ENCODE results near the gene ARHGAP10. TPM values are rescaled to one million over a fixed set of nuclear protein-coding genes. Genes with fewer than 3 reads are reported as not detected.
"Not testable (repeated sequence)": the region's sequence is repeated elsewhere in the genome, so short reads cannot be mapped to it uniquely, and the experiment has no call there.

The ARHGAP10 gene
- total RNA-seq, 1 donor from 2014 or later, result 37.0 TPM

DNA sequence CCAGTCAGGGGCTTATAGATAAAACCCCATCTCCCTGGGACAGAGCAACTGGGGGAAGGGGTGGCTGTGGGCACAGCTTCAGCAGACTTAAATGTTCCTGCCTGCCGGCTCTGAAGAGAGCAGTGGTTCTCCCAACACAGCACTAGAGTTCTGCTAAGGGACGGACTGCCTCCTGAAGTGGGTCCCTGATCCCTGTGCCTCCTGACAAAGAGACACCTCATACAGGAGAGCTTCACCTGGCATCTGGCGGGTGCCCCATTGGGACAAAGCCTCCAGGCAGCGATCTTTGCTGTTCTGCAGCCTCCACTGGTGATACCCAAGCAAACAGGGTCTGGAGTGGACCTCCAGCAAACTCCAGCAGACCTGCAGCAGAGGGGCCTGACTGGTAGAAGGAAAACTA is 351.2 kb downstream of the ARHGAP10 start:
- not testable (repeated sequence) for DNase-seq (ENCODE audit: low read depth)

DNA sequence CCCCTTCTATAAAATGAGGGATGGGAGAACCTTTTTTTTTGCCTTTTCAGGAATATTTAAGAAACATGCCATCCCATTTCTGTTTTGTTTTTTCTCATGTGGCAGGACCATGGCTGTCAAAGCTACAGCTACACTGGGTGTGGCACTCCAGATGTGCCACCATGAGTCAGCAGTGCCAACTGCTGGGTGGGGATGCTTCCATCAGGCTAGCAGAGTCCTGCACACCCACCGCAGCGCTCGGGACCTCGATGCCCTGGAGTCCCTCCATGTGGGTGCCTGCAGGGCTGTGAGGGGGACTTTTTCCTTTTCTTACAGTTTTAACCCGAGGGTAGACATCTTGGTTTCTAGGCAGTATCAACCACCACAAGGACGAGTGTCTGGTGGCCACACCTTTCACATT is 357.7 kb downstream of the ARHGAP10 start:
- no peak for DNase-seq (ENCODE audit: low read depth)

GRCh38 chr4:148090029-148090428 is 358.1 kb downstream of the ARHGAP10 start:
- no peak for DNase-seq (ENCODE audit: low read depth)

DNA sequence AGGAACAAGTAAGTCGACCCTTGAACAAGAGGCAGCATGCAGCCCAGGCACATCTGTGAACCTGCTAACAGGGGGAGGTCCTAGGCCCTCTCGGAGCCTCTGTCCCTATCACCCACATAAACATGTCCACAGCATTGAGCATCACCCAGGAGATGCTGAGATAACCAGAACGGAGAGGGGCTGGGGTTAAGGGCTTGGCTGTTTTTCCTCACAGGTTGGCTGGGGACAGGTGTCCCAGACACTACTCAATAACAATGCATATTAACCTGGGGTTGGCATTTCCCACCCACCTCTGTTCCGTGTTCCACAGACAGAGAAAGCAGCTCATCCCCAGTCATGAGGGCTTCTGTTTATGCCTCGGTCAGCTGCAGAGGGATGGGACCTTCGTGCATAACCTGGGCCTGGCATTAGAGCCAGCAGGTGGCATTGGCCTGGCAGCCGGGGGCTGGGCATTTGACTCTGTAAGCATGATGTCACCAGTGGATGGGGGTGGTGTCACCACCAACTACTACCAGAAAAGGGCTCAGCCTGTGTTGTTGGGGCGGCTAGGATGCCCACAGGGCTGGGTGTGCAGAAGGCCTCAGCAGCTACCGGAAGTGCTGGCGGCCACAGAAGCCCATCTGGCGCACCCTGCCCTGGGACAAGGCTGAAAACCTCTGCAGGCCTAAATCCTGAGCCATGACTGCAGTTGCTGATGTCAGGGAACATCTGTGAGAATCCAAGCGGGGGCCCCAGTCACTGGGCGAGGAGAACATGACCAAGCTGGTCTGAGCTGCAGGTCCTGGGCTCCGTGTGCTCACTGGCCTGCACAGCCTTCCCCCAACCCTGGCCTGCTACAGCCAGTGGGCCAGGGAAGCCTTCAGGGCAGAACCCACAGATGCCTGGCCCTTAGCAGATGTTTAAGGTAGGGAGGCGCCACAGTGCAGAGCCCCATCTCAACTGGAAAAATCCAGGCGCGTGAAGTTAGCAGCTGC is 358.9 kb downstream of the ARHGAP10 start:
- DNase-seq (ENCODE audit: low read depth), result peak; percentile 36

DNA sequence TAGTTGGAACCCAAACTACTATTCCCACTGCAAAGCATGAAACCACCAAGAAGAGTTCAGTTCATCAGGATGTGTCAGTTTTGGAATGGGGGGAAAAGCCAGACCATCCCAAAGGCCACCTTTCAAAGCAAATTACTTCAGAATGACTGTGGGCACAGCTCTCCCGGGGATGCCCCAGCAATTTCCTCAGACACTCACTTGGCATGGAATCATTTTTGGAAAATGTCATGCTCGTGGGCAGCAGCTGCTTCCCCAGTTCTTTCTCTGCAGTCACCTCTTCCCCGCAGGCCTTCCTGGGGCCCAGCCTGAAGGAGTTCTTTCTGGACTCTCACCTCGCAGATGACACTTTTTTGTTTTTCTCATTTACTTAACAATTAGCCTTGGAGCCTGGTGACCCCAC is 360.0 kb downstream of the ARHGAP10 start:
- peak; percentile 68 for DNase-seq (ENCODE audit: low read depth)

DNA sequence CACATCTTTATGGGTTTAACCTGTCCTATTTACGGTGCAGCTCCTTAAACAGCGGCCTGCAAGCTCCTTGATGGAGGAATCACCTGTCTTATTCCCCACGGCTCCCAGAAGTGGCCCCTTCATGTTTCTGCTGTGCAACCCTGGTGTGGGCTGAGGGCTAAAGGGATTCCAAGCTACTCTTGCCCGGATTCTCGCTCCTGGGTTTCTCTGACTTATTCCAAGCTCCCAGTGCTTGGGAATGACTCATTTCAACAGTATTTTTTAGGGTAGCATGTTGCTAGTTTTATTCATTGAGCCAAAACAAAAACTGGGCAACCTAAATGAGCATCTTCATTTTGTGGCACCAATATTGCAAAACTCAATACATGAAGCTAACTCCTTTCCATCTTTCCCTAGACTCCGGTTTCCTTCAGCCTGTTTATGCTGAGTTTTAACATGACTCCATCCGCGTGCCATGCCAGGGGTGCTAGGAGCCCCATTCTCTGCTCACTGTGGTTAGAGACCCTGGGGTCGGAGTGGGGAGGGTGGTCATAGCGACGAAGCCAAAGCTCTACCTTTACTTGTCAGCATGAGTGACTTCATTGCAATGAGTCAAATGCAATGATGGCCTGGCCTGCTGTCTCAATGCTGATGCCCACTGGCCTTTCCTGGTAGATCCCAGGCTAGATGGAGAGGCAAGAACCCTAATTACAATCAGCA is 360.6 kb downstream of the ARHGAP10 start:
- DNase-seq (ENCODE audit: low read depth), result peak; percentile 62

GRCh38 chr4:148093065-148093464 is 361.2 kb downstream of the ARHGAP10 start:
- DNase-seq (ENCODE audit: low read depth), result no peak

- DNase-seq (ENCODE audit: low read depth), result no peak
Observed at GRCh38 chr4:148094149-148094548, 362.3 kb downstream of the ARHGAP10 start.

DNA sequence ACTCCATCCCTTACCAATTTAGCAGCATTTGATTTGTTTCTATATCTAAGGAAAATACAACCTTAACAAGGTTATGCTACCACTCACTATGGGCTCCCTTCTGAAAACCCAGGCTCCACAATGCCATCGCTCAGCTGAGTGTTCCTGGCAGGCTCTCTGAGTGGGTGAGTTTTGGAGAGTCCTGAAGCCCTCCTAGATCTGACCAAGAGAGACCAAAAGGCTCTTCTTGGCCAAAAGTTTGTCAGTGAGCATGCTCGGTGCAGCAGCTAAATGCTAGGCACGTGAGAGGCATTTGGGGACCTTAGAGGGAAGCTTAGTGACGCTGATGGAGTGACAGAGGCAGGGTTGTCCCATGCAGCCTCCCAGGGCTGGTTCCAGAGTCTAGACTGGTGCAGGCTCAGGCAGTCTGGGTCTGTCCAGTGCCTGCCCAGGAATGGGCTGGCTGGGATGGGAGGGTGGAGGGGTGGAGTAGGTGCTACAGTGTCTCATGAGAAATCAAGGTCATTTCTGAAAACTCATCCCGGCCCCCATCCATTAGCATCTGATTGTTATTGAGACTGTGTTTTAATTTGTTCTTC is 363.5 kb downstream of the ARHGAP10 start:
- no peak for DNase-seq (ENCODE audit: low read depth)

- no peak for DNase-seq (ENCODE audit: low read depth)
Observed at GRCh38 chr4:148097801-148098200, 365.9 kb downstream of the ARHGAP10 start.

- no peak for DNase-seq (ENCODE audit: low read depth)
Observed at GRCh38 chr4:148101235-148101634, 369.3 kb downstream of the ARHGAP10 start.

- DNase-seq (ENCODE audit: low read depth), result no peak
Observed at GRCh38 chr4:148101790-148102189, 369.9 kb downstream of the ARHGAP10 start.

DNA sequence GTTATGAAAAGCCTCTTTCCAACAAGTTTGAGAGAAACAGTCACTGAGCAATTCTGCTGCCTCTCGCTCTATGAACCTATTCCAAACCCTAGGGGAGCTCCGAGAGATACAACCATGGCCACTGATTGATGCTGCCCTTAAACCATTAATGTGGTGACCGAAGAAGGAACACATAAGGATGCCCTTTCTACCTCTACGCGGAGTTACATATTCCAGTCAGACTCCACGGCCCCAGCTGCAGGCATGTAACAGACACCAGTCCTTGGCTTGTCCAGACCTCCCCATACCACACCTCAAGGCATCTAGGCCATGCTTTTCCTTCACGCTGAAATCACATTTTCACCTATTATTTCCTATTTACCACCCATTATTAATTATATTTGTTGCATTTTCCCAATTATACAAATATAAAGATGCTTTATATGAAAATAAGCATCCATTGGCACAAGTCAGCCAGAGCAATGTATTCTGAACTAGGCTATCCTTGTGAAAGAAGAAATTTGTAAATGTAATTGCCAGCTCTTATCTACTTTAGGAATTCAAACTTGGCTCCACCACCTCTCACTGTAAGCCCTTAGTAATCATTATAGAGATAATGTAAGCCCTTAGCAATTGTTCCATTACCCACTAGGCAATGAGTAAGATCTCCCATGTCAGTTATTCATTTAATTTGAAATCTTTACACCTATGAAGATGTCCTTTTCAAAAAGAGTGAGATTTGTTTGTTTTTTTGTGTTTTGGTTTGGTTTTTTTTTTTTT is 371.9 kb downstream of the ARHGAP10 start:
- no peak for DNase-seq (ENCODE audit: low read depth)

GRCh38 chr4:148108766-148109165 is 376.9 kb downstream of the ARHGAP10 start:
- peak; percentile 68 for DNase-seq (ENCODE audit: low read depth)

- DNase-seq (ENCODE audit: low read depth), result no peak
Observed at GRCh38 chr4:148109216-148109615, 377.3 kb downstream of the ARHGAP10 start.

DNA sequence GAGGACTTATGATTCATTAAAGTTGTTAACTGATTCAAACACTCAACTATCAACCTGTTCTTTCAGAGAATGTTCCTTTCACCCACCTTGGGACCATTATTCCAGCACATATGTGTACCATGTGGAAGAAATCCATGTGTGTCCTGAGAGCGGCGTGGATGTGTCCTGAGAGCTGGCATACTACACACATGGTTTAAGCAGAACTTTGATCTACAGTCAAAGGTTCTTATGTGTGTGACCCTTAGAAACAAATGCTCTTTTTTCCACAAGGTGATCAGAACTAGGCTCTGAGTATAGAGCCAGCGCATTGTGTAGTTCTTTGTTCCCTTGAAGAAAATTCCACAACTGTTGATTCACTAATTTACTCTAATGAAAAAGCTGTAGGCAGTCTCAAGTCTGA is 378.3 kb downstream of the ARHGAP10 start:
- DNase-seq (ENCODE audit: low read depth), result no peak

GRCh38 chr4:148112231-148112982 is 380.5 kb downstream of the ARHGAP10 start:
- DNase-seq (ENCODE audit: low read depth), result peak; percentile 66

DNA sequence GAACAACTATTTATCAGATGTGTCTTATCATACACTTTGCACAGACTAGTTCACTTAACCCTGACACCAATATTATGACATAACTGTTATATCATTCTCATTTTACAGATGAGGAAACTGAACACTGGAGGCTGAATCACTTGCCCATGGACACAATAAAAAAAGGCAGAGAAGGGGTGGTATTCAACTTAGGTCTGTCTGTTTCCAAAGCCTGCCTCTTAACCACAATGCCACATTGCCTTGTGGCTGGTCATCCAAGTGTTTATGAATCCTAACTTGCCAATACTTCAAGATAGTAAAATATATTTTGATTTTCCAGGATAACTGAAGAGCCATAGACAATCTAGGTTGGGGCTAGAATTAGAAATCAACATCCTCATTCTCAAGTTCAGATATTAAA is 382.5 kb downstream of the ARHGAP10 start:
- DNase-seq (ENCODE audit: low read depth), result peak; percentile 76

GRCh38 chr4:148116264-148116663 is 384.4 kb downstream of the ARHGAP10 start:
- DNase-seq (ENCODE audit: low read depth), result peak; percentile 92

DNA sequence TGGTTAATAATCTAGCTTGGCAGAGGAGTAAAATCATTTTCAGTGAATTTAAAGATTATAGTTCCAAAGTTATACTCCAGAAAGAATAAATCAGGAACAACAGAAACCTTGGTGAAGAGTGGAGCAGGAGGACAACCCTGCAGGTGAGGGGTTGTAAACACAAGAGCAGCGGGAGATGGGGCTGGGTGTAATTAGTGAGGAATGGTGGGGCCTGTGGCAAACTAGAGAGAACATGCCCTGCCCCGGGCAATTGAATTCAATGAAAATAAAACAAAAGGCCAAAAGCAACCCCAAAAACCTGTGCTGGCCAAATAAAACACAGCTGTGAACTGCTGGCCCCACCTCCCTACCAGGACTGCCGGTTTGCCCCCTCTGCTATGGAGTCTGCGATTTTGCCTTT is 385.1 kb downstream of the ARHGAP10 start:
- DNase-seq (ENCODE audit: low read depth), result no peak
